HepG2 (cell line): ENCODE results near the gene FLYWCH1. TPM values are rescaled to one million over a fixed set of nuclear protein-coding genes. Genes with fewer than 3 reads are reported as not detected.

ENCODE experiments used
- ETV5 ChIP-seq: IDR thresholded peaks from 2 replicates; pipeline ENCODE4 v1.6.1; 2018; ENCODE audit warnings: missing biosample characterization, missing genetic modification reagents, inconsistent platforms, borderline replicate concordance
- MXD4 ChIP-seq: IDR thresholded peaks from 2 replicates; pipeline ENCODE4 v1.6.1; 2016; ENCODE audit warnings: mild to moderate bottlenecking, missing biosample characterization, missing genetic modification reagents
- ZNF251 ChIP-seq: sonication (generic); formaldehyde crosslinking; IDR thresholded peaks from 2 replicates; pipeline ENCODE4 v1.9.0; 2021; ENCODE audit warnings: mild to moderate bottlenecking, missing genetic modification reagents
- ZNF326 ChIP-seq: sonication (generic); formaldehyde crosslinking; IDR thresholded peaks from 2 replicates; pipeline ENCODE4 v1.4.0; 2020; ENCODE audit warnings: missing genetic modification reagents, borderline replicate concordance
- ZNF850 ChIP-seq: sonication (generic); formaldehyde crosslinking; conservative IDR thresholded peaks from 2 replicates; pipeline ENCODE4 v1.9.0; 2021; ENCODE audit warnings: mild to moderate bottlenecking, missing genetic modification reagents
- polyA plus RNA-seq, 8 experiments: library from polyadenylated mRNA; depleted of rRNA in 3 of 8; stranded (reverse) in 7 of 8; unstranded in 1 of 8; fragments of >200 nt; fragmentation: Illumina TruSeq in 4 of 8; extraction: Trizol in 4 of 8; gene quantifications; 2 replicates each; pipeline versions ENCODE4 v1.2.1 to v1.2.3, GENCODE V29; 2011 to 2016; ENCODE audit warnings: low read depth in 4 of 8, missing spikeins in 1 of 8, mixed read lengths in 1 of 8; ENCODE audit not compliant: insufficient read depth in 1 of 8
- total RNA-seq, 5 experiments: library from RNA; depleted of rRNA; stranded (reverse); fragments of >200 nt; fragmentation: Illumina TruSeq; extraction: Trizol; gene quantifications; 2 replicates each; pipeline ENCODE4 v1.2.3, GENCODE V29; 2016; ENCODE audit warnings: low read depth in 1 of 5
- TF ChIP-seq, protein P1 (sequence below): sonication (generic); formaldehyde crosslinking; IDR thresholded peaks from 2 replicates; pipeline ENCODE4 v1.4.0; 2020; ENCODE audit warnings: mild to moderate bottlenecking, missing genetic modification reagents, borderline replicate concordance
- TF ChIP-seq, protein P2 (sequence below): sonication (generic); formaldehyde crosslinking; IDR thresholded peaks from 2 replicates; pipeline ENCODE4 v1.5.0; 2020; ENCODE audit warnings: mild to moderate bottlenecking, missing genetic modification reagents

The FLYWCH1 gene
- total and polyA plus RNA-seq, 2 of the 13 experiments (the other 11 are each of a cell fraction or from before 2014, with no cell fraction given): 7.3 to 12.4 TPM

DNA sequence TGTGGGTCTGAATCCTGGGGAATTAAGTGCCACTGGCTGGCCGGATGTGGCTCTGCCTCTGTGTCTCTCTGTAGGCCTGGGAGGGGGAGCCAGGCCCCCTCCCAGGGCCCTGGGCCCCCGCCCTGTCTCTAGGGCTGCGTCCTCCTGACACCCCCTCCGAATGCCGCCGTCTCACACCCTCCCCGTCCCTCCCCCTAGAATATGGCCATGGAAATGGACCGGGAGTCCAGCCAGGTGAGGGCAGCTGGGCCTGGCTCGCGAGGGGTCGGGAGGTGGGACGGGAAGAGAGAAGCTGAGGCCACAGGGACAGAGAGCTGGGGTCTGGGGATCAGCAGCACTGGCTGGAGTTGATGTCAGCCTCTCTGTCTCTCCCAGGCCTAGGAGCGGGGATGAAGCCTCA is 84.6 kb downstream of the FLYWCH1 start (continued):
- TF ChIP-seq ETV5 (CRISPR knock-in tag): no peak
- TF ChIP-seq ZNF251 (CRISPR knock-in tag): no peak
- TF ChIP-seq ZNF326 (CRISPR knock-in tag): no peak
- TF ChIP-seq ZNF850 (CRISPR knock-in tag): no peak
- TF ChIP-seq, protein P1, sequence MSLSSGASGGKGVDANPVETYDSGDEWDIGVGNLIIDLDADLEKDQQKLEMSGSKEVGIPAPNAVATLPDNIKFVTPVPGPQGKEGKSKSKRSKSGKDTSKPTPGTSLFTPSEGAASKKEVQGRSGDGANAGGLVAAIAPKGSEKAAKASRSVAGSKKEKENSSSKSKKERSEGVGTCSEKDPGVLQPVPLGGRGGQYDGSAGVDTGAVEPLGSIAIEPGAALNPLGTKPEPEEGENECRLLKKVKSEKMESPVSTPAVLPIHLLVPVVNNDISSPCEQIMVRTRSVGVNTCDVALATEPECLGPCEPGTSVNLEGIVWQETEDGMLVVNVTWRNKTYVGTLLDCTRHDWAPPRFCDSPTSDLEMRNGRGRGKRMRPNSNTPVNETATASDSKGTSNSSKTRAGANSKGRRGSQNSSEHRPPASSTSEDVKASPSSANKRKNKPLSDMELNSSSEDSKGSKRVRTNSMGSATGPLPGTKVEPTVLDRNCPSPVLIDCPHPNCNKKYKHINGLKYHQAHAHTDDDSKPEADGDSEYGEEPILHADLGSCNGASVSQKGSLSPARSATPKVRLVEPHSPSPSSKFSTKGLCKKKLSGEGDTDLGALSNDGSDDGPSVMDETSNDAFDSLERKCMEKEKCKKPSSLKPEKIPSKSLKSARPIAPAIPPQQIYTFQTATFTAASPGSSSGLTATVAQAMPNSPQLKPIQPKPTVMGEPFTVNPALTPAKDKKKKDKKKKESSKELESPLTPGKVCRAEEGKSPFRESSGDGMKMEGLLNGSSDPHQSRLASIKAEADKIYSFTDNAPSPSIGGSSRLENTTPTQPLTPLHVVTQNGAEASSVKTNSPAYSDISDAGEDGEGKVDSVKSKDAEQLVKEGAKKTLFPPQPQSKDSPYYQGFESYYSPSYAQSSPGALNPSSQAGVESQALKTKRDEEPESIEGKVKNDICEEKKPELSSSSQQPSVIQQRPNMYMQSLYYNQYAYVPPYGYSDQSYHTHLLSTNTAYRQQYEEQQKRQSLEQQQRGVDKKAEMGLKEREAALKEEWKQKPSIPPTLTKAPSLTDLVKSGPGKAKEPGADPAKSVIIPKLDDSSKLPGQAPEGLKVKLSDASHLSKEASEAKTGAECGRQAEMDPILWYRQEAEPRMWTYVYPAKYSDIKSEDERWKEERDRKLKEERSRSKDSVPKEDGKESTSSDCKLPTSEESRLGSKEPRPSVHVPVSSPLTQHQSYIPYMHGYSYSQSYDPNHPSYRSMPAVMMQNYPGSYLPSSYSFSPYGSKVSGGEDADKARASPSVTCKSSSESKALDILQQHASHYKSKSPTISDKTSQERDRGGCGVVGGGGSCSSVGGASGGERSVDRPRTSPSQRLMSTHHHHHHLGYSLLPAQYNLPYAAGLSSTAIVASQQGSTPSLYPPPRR (CRISPR knock-in tag): no peak
- no peak for TF ChIP-seq MXD4 (CRISPR knock-in tag)
- TF ChIP-seq, protein P2, sequence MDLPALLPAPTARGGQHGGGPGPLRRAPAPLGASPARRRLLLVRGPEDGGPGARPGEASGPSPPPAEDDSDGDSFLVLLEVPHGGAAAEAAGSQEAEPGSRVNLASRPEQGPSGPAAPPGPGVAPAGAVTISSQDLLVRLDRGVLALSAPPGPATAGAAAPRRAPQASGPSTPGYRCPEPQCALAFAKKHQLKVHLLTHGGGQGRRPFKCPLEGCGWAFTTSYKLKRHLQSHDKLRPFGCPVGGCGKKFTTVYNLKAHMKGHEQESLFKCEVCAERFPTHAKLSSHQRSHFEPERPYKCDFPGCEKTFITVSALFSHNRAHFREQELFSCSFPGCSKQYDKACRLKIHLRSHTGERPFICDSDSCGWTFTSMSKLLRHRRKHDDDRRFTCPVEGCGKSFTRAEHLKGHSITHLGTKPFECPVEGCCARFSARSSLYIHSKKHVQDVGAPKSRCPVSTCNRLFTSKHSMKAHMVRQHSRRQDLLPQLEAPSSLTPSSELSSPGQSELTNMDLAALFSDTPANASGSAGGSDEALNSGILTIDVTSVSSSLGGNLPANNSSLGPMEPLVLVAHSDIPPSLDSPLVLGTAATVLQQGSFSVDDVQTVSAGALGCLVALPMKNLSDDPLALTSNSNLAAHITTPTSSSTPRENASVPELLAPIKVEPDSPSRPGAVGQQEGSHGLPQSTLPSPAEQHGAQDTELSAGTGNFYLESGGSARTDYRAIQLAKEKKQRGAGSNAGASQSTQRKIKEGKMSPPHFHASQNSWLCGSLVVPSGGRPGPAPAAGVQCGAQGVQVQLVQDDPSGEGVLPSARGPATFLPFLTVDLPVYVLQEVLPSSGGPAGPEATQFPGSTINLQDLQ: no peak
